HEK293 (cell line): Measurements from ENCODE around the gene CDC42EP1.
"Not testable (repeated sequence)": the region's sequence is repeated elsewhere in the genome, so short reads cannot be mapped to it uniquely, and the experiment has no call there.

Experiments used
- CTCF ChIA-PET: fragments of 350-600 bp; formaldehyde crosslinking; extraction: SDS; loops from one replicate; lab custom pipeline; 2021; ENCODE audit warnings: antibody characterized with exemption; lab: Yijun Ruan, JAX
- POLR2A ChIA-PET: fragments of 300-600 bp; formaldehyde crosslinking; extraction: SDS; loops from one replicate; lab custom pipeline; 2020; ENCODE audit warnings: antibody characterized with exemption, inconsistent platforms; lab: Yijun Ruan, JAX
- H3K27ac ChIP-seq: fragments of 200-500 bp; sonication (Bioruptor generic); 2 replicates; pipeline ENCODE4 v1.5.1; 2014; ENCODE audit warnings: low read depth, low read length, control low read depth, inconsistent platforms; ENCODE audit errors: extremely low read depth
- H3K36me3 ChIP-seq, 2 experiments: fragments of 200-500 bp in 1 of 2; sonication (Bioruptor generic) in 1 of 2; 1 replicate in 1 of 2; 2 replicates in 1 of 2; pipeline ENCODE4 v1.5.1; 2014 to 2017; ENCODE audit warnings: inconsistent platforms in 2 of 2, low read length in 2 of 2; ENCODE audit not compliant: control insufficient read depth in 2 of 2, insufficient read depth in 1 of 2
- H3K4me1 ChIP-seq: fragments of 200-500 bp; sonication (Bioruptor generic); 2 replicates; pipeline ENCODE4 v1.5.1; 2014; ENCODE audit warnings: mild to moderate bottlenecking, low read length, inconsistent platforms; ENCODE audit not compliant: control insufficient read depth, insufficient read depth
- H3K4me3 ChIP-seq: 2 replicates; pipeline ENCODE4 v1.5.1; 2011; ENCODE audit warnings: low read depth, mild to moderate bottlenecking, control low read depth, low read length, moderate library complexity
- H3K9me3 ChIP-seq: fragments of 200-500 bp; sonication (Bioruptor generic); 2 replicates; pipeline ENCODE4 v1.5.1; 2014; ENCODE audit warnings: low read depth, low read length, inconsistent platforms; ENCODE audit not compliant: control insufficient read depth, insufficient read depth
- EGR2 ChIP-seq: fragments of 450-650 bp; formaldehyde crosslinking; IDR thresholded peaks from 2 replicates; pipeline ENCODE4 v1.5.1; 2016; ENCODE audit warnings: low read depth, missing biosample characterization, missing genetic modification characterization
- GLIS2 ChIP-seq: fragments of 450-650 bp; formaldehyde crosslinking; IDR thresholded peaks from 2 replicates; pipeline ENCODE4 v1.5.1; 2016; ENCODE audit warnings: missing biosample characterization, missing genetic modification characterization
- KLF8 ChIP-seq: fragments of 450-650 bp; formaldehyde crosslinking; IDR thresholded peaks from 2 replicates; pipeline ENCODE4 v1.5.1; 2016; ENCODE audit warnings: missing biosample characterization, missing genetic modification characterization
- PRDM1 ChIP-seq: fragments of 450-650 bp; formaldehyde crosslinking; IDR thresholded peaks from 2 replicates; pipeline ENCODE4; 2016; ENCODE audit warnings: missing biosample characterization, missing genetic modification characterization
- PRDM10 ChIP-seq: fragments of 450-650 bp; formaldehyde crosslinking; IDR thresholded peaks from 2 replicates; pipeline ENCODE4 v1.5.1; 2016; ENCODE audit warnings: missing biosample characterization, missing genetic modification characterization
- ZFP69B ChIP-seq: fragments of 450-650 bp; formaldehyde crosslinking; IDR thresholded peaks from 2 replicates; pipeline ENCODE4 v1.5.1; 2016; ENCODE audit warnings: missing biosample characterization, missing genetic modification characterization
- ZIC2 ChIP-seq: fragments of 450-650 bp; formaldehyde crosslinking; IDR thresholded peaks from 2 replicates; pipeline ENCODE4 v1.5.1; 2016; ENCODE audit warnings: missing biosample characterization, missing genetic modification characterization
- ZNF184 ChIP-seq: fragments of 450-650 bp; IDR thresholded peaks from 2 replicates; pipeline ENCODE4 v1.5.1; 2018; ENCODE audit warnings: missing biosample characterization, mild to moderate bottlenecking, missing genetic modification characterization
- ZNF202 ChIP-seq: fragments of 450-650 bp; formaldehyde crosslinking; IDR thresholded peaks from 2 replicates; pipeline ENCODE4 v1.5.1; 2016; ENCODE audit warnings: missing biosample characterization, missing genetic modification characterization, borderline replicate concordance
- ZNF248 ChIP-seq: fragments of 450-650 bp; formaldehyde crosslinking; IDR thresholded peaks from 2 replicates; pipeline ENCODE4 v1.5.1; 2017; ENCODE audit warnings: missing biosample characterization, missing genetic modification characterization
- ZNF341 ChIP-seq: fragments of 450-650 bp; formaldehyde crosslinking; IDR thresholded peaks from 2 replicates; pipeline ENCODE4; 2016; ENCODE audit warnings: low read depth, missing biosample characterization, missing genetic modification characterization
- ZNF394 ChIP-seq: fragments of 450-650 bp; formaldehyde crosslinking; IDR thresholded peaks from 2 replicates; pipeline ENCODE4 v1.5.1; 2016; ENCODE audit warnings: missing biosample characterization, missing genetic modification characterization, mild to moderate bottlenecking, moderate library complexity, borderline replicate concordance
- ZNF664 ChIP-seq: fragments of 450-650 bp; formaldehyde crosslinking; IDR thresholded peaks from 2 replicates; pipeline ENCODE4 v1.5.1; 2016; ENCODE audit warnings: missing biosample characterization, missing genetic modification characterization
- ZSCAN30 ChIP-seq: fragments of 450-650 bp; IDR thresholded peaks from 2 replicates; pipeline ENCODE4 v1.5.1; 2018; ENCODE audit warnings: missing biosample characterization, mild to moderate bottlenecking, missing genetic modification characterization, moderate library complexity

Gene CDC42EP1

DNA sequence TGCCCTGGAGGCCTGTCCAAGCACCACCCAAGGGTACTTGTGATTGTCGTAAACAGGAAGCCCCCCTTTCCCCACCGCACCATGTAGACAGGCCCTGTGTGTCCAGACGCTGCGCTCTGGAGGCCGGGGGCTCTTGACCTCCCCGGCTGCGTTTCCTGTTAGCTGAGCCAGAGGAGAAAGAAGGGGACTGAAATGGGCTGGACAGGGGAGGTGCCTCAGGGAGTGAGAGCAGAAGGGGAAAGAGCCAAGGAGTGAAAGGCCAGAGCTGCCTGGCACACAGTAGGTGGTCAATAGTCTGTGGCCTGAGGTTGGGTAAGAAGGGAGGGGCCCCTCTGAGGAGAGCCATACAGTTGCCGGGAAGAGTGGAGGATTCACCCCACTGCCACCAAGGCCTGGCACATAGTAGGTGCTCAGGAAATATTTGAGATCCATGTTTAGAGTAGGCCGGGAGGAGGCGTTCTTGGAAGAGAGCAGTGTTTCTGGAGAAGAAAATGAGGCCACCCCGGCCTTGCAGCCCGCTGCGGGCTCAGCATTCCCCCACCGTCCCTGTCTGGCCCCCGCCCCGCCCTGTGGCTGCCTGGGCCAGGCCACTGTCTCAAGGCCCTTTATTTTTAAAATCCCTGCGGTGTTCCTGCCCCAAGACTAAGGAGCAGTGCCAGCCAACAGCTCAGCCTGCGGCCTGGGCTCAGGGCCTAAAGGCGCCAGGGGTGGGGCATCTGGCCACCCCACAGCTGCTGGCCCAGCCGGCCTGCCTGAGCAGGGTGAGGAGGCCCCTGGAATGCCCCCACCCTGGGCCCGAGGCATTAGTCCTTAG lies 13.6 kb upstream of the CDC42EP1 start:
- H3K36me3 ChIP-seq = no peaks in the 10 kb centered on the region
- no peaks in the 10 kb centered on the region for H3K9me3 ChIP-seq
- ChIA-PET CTCF (interaction anchor here (0.6 to 16.7 kb wide), 8 partner anchors 10 to 135 kb away, joined by 3 to 608 read pairs (median 6); partner anchors contain the start of genes GGA1 and LGALS2), POLR2A (interaction anchor here (0.7 to 2.3 kb wide), 6 partner anchors 14 to 62 kb away, joined by 3 to 8 read pairs (median 3); partner anchors contain the start of genes CDC42EP1 and GGA1)
- no peak overlapping the region for H3K4me3 ChIP-seq
- H3K4me1 ChIP-seq = peaks cover 3% of the 10 kb centered on the region; the same call in 1 of the 2 replicates
- H3K27ac ChIP-seq = no peak overlapping the region
- TF ChIP-seq ZNF341 (tag by site-specific recombination) = peak; percentile 66; the same call in 1 of the 2 replicates
- TF ChIP-seq ZFP69B (tag by site-specific recombination) = no peak
- 0 out of 2 replicates have a peak, but pooled peaks have one; percentile 4 for TF ChIP-seq GLIS2 (tag by site-specific recombination)
- TF ChIP-seq ZNF664 = peak; percentile 77; the same call in 1 of the 2 replicates
- TF ChIP-seq ZNF184 (tag by site-specific recombination) = no peak
- no peak for TF ChIP-seq ZNF202 (tag by site-specific recombination)
- peak; percentile 54 for TF ChIP-seq PRDM1 (tag by site-specific recombination)

DNA sequence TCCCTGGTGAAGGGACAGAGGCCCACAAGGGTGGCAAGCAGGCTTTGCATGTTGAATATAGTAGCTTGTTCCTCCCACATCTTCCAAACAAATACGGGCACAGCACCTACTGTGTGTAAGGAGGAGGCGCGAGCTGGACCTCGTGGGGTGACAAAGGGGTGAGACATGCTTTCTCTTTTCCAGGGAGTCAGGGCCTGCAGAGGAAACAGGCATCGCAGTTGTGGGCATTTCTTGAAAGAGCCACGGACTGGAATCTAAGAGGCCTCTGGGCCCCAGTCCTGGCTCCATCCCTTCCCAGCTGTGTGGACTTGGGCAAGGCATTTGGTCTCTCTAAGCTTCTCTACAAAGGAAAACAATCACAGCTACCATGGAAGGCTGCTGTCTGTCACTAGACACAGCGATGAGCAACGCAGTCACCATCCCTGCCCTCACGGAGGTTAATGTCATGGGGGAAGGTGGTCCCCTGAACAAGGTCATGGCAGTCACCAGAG lies 13.0 kb upstream of the CDC42EP1 start:
- Histone ChIP-seq H3K9me3 (no peaks in the 10 kb centered on the region), H3K4me1 (no peaks in the 10 kb centered on the region), H3K4me3 (no peak overlapping the region), H3K27ac (no peak overlapping the region), H3K36me3 (no peaks in the 10 kb centered on the region)
- ChIA-PET CTCF (interaction anchor here (0.5 to 16.7 kb wide), 8 partner anchors 19 to 316 kb away, joined by 3 to 608 read pairs (median 4); partner anchors contain the start of genes GGA1 and LGALS2), POLR2A (interaction anchor here (0.5 to 2.3 kb wide), 6 partner anchors 13 to 61 kb away, joined by 3 to 8 read pairs (median 4); partner anchors contain the start of genes CDC42EP1 and GGA1)
- no peak for TF ChIP-seq ZSCAN30 (tag by site-specific recombination)
- TF ChIP-seq EGR2 (tag by site-specific recombination) = no peak
- TF ChIP-seq ZNF394 = peak; percentile 57; the same call in 1 of the 2 replicates

- Histone ChIP-seq H3K4me1 (no peaks in the 10 kb centered on the region), H3K36me3 (no peaks in the 10 kb centered on the region), H3K4me3 (no peak overlapping the region), H3K9me3 (no peaks in the 10 kb centered on the region), H3K27ac (no peak overlapping the region)
- CTCF ChIA-PET = interaction anchor here (1.3 to 16.7 kb wide), 6 partner anchors 8 to 57 kb away, joined by 4 to 608 read pairs (median 12); partner anchors contain the start of gene CDC42EP1
- peak; percentile 29; the same call in 1 of the 2 replicates for TF ChIP-seq PRDM10 (tag by site-specific recombination)
- TF ChIP-seq ZNF248 (tag by site-specific recombination) = no peak
- no peak for TF ChIP-seq KLF8 (tag by site-specific recombination)
- TF ChIP-seq ZIC2 (tag by site-specific recombination) = peak; percentile 66
- POLR2A ChIA-PET = interaction anchor here (0.6 to 1.4 kb wide), 2 partner anchors 12 to 55 kb away, joined by 4 to 8 read pairs; no protein-coding TSS in a partner anchor
Observed at GRCh38 chr22:37549704-37550059, 10.6 kb upstream of the CDC42EP1 start.

- H3K27ac ChIP-seq, H3K36me3 ChIP-seq, H3K4me1 ChIP-seq, POLR2A ChIA-PET, H3K4me3 ChIP-seq, H3K9me3 ChIP-seq: not testable (repeated sequence)
- CTCF ChIA-PET = interaction anchor here (0.6 to 16.7 kb wide), 7 partner anchors 11 to 1570 kb away, joined by 3 to 608 read pairs (median 5); no protein-coding TSS in a partner anchor
Observed at GRCh38 chr22:37550921-37551320, 9.4 kb upstream of the CDC42EP1 start.
